Left renal pelvis (tissue), 4 donors: ENCODE measurements around the gene IGF2BP2. TPM values are rescaled to one million over a fixed set of nuclear protein-coding genes. Genes with fewer than 3 reads are reported as not detected.
"Not testable (repeated sequence)": the region's sequence is repeated elsewhere in the genome, so short reads cannot be mapped to it uniquely, and the experiment has no call there.

Source experiments
- DNase-seq, 4 donors: peaks; one replicate each; pipeline ENCODE4 v3.0.0-alpha.2; 2013; ENCODE audit warnings: low read depth in 4 of 4, low spot score in 3 of 4
- polyA plus RNA-seq, 4 donors: library from polyadenylated mRNA; unstranded; fragments of 120-200 nt; gene quantifications; one replicate each; pipeline ENCODE4 v1.2.1, GENCODE V29; 2013; ENCODE audit not compliant: insufficient read length in 4 of 4

Gene IGF2BP2
- polyA plus RNA-seq, 4 donors: 76.0 to 111 (median 95.6) TPM

DNA sequence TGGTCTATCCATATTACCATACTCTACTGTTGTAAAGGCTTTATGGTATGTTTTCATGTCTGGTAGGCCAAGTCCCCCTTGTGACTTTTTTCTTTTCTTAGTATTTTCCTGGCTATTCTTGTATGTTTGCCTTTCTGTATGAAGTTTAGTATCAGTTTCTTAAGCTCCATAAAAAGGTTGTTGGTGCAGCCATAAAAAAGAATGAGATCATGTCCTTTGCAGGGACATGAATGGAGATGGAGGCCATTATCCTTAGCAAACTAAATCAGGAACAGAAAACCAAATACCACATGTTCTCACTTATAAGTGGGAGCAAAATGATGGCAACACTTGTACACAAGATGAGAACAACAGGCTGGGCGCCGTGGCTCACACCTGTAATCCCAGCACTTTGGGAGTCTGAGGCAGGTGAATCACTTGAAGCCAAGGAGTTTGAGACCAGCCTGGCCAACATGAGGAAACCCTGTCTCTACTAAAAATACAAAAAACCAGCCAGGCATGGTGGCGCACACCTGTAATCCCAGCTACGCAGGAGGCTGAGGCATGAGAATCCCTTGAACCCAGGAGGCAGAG is 13.7 kb upstream of the IGF2BP2 start:
- not testable (repeated sequence) for DNase-seq

DNA sequence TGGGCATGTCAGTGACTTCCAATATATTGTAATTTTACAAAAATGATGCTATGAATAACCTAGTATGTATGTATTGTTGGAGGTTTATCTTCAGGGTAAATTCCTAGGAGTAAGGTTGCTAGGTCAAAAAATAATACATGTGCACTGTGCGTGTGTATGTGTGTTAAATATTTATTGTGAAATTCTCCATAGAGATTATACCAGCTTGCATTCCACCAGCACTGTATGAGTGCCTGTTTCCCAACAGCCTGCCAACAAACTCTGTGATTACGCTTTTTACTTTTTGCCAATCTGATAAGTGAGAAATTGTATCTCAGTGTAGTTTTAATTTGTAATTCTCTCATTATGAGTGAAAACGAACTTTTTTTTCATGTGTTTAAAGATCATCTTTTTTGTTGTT is 12.6 kb upstream of the IGF2BP2 start:
- DNase-seq: no peak

DNA sequence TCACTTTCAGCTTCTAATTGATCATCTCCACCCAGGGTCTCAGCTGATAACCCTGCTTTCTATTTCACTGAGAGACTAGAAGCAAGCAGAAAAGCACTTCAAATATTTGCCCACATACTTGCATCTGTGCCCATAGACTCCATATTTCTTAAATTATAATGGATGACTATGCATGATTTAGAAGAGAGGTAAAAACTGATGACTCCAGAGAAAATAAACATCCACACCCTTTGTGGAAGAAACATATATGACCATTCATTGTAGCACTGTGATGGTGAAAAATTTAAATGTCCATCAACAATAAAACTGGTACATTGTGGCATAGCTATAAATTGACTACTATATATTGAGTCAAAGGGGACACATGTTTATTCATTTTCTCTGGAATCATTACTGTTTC is 7.1 kb upstream of the IGF2BP2 start:
- no peak for DNase-seq

DNA sequence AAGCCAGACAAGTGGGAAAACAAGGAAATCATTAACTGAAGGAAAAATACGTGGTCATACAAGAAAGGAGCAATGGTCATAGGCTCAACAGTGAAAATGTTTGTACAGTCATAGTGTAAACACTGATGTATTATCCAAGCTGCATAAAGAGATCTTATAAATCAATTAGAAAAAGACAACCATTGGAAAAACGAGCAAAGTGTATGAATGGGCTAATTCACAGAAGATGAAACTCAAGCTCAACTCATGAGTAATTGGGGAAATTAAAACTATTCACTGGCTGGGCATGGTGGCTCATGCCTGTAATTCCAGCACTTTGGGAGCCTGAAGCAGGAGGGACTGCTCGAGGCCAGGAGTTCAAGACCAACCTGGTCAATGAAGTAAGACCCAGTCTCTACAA is 6.4 kb upstream of the IGF2BP2 start:
- no peak for DNase-seq

DNA sequence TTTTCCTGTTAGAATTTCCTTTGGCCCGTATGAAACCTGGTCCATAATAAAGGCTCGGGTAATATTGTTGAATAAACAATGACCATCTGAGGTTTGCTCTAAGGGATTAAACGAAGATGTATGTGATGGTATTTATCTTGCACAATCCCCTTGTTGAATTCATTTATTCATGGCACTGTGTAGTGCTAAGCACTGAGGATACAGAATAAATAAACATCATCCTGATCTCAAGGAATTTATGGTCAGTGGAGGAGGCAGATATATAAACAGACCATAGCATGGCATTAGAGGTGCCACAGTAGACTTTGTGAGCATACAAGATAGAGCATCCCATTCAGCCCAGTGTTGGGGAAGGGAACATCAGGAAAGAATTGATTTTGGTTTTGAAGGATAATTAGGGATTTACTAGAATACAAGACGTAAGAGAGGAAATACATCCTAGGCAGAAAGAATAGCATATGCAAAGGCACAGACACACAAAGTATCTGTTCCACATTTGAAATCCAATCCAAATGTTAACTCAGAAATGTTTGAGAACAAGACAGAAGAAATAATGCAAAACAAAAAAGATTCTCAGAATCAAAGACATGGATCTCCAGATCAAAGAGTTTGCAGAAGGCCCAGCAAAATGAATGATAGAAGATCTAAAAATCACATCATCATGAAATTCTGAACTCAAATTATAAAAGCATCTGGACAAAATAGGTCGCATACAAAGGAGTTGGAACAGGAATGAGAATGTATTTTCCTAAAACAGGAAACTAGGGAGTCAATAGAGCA is 5.4 kb upstream of the IGF2BP2 start:
- no peak for DNase-seq

DNA sequence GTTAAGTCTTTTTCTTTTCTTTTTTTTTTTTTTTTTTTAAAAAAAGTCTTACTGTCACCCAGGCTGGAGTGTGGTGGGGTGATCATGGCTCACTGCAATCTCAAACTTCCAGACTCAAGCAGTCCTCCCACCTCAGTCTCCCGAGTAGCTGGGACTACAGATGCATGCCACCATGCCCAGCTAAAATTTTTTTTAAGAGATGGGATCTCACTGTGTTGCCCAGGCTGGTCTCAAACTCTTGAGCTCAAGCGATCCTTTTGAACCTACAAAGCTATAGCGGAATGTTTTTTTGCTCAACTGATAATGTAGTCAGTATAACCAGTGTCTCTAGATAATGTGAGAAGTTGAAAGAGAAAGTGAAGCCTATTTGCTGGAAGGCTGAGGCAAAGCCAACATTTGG is 3.9 kb upstream of the IGF2BP2 start:
- DNase-seq: no peak

DNA sequence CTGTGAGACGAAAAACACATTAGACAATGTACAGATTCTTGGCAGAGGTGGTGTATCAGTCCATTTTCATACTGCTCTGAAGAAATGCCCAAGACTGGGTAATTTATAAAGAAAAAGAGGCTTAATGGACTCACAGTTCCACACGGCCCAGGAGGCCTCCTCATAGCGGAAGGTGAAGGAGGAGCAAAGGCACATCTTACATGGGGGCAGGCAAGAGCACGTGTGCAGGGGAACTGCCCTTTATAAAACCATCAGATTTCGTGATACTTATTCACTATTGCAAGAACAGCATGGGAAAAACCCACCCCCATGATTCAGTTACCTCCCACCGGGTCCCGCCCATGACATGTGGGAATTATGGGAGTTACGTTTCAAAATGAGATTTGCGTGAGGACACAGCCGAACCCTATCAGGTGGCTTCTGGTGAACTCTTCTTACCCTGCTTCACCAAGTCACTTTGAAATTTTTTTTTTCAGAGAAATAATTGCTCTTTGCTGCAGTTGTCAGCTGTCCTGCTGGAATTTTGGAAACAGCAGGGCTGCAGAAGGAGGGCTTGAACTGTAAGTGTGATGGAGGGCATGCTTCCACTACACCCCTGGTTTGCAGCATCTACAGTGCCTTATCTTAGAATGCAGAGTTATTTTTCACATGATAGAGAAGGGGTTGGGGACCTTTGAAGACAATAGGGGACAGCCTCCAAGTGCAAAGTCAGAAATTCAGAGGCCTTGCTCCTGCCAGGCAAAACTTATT is 2.9 kb upstream of the IGF2BP2 start:
- no peak for DNase-seq

DNA sequence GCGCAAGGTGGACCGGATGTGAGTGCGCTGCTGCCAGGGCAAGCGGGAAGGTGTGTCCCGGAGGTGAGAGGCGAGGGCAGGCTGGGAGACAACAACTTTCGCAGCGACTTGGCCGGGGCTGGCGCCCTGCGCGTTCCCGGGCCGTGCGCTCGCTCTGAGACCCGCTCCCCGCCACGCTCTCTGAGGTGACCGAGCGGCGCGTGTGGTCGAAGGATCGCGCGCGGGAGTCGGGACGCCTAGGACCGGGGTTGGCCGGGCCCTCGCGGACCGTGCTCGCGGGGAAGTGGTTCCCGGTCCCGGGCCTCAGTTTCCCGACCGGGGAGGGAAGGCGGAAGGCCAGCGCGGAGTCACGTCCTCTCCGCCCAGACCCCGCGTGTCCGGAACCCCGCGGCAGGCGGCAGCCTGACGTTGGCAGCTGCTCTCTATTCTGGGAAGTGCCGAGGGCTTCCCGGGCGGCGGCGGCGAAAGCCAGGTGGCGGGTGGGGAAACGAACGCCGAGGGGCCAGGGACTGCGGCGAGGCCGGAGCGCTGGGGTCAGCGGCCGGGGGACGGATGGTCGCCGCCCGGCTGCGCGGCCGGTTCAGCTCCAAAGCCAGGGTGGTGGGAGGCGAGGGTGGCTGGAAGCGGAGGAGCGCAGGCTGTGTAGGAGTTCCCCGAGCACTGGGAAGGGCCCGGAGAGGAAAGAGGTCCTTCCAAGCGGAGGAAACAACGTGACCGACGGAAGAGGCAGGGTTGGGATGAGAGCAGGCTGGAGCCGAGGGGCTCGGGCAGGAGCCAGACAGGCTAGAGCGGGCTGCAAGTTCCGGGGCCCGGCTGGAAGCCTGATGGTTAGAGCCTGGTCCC is 1.0 kb upstream of the IGF2BP2 start:
- DNase-seq: peak in 3 of 4 donors; percentile 42 to 46 (median 45)

DNA sequence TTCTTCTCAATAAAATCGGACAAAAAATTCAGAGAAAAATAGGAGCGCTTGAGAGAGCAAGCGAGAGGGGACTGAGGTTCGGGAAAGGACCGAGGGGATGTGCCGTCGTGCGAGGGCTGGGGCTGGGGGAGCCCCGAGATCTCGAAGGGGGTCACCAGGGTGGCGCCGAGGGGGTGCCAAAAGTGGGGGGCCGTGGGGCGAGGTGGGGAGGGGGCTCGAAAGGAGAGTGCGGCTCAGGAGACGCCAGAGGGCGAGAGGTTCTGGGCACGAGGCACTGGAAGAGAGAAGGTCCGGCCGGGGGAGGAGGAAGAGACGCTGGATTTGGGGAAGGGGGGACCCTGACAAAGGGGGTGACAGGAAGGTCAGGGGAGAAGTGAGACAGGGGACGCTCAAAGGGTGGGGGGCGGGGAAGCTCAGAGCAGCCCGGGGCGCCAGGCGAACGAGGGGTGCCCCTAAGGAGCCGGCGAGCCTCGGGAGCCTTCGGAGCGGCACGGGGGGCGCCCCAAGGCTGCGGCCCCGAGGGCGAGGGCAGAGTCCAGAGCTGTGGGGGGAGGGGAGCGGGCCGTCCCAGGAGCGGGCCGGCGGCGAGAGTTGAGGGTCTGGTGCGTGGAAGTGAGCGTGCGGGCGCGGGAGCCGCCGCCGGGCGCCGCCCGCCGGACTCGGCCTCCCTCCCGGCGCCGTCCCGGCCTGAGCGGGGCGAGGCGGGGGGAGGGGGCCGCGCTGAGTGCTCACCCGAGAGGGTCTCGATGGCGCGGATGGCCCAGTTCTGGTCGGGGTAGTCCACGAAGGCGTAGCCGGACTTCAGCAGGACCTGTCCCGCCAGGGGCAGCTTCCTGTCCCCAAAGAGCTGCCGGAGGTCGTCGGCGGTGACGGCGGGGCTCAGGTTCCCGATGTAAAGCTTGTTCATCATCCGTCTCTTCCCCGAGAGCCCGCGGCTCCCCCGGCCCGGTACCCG is 514 bp downstream of the IGF2BP2 start:
- peak in 1 of 4 donors; percentile 27 for DNase-seq

DNA sequence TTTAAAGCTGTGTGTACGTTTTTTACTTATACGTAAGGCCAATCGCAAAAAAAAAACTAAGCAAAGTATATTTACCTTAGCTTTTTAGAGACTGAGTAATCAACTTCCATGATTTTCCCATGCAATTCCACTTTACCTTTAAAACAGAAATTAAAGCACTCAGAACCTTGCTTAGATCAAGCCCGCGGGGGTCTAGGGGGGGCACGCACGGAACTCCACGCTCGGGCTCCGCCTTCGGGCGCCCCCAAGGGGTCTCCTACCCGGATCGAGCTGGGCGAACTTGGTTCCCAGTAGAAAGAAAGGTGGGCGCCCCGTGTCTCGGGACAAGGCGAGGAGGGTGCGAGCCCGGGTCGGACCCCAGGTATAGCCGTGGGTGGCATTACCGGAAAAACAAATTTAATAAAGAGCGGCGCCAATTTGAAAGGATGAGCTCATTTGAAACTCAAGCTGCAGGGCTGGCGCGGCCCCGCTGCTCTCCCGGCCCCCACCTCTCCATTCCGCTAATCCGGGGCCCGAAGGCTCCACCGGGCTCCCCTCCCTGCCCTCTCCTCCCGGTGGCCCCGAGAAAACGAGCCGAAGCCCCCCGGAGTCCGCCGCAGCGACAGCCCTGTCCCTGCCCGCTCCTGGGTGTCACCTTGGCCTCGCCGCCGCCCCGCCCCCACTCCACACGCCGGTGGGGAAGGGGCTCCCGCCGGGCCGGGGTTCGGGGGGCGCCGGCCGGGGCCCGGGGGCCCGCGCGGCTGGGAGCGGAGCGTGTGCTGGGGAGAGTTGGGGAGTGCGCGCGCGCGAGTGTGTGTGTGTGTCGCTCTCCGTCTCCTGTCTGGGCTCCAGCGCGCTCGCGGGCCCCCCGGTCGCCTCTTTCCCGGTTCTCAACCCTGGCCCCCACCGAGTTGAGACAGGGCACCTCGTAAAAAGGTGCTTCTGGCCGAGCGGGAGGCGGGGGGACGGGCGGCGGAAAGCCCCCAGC is 1.5 kb downstream of the IGF2BP2 start:
- peak in 3 of 4 donors; percentile 22 to 48 (median 41) for DNase-seq

DNA sequence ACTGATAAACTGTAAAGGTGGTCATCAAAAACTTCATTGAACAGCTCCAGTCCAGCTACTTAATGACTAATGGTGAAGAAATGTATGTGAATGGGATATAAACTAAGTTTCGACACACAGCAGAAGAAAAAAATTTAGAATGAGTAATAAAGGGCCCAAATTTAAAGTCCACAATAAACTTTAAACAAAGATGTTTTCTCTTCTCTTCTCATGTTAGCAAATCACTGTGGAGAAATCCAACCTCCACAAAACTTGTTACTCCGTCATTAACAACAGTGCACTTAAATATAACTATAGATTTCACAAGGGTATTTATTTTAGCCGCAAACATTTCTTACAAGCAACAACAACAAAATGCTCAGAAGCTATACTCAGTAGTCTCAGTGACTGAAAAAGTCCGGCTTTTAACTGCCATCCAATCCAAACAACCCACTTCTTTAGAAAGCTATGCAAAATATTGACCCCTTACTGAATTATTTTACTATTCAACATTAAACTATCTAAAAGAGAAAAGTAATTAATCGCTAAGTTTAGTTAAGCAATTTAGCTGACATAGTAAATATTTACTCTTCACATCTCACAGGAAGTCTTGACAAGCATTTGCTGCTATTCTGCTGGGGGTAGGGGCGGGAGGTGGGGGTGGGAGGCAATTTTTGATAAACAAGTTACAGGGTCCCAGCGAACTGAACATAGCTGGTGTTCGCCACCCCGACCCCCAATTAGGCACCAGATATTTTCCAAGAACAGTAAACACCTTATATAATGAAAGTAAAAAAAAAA is 2.4 kb downstream of the IGF2BP2 start:
- no peak for DNase-seq

DNA sequence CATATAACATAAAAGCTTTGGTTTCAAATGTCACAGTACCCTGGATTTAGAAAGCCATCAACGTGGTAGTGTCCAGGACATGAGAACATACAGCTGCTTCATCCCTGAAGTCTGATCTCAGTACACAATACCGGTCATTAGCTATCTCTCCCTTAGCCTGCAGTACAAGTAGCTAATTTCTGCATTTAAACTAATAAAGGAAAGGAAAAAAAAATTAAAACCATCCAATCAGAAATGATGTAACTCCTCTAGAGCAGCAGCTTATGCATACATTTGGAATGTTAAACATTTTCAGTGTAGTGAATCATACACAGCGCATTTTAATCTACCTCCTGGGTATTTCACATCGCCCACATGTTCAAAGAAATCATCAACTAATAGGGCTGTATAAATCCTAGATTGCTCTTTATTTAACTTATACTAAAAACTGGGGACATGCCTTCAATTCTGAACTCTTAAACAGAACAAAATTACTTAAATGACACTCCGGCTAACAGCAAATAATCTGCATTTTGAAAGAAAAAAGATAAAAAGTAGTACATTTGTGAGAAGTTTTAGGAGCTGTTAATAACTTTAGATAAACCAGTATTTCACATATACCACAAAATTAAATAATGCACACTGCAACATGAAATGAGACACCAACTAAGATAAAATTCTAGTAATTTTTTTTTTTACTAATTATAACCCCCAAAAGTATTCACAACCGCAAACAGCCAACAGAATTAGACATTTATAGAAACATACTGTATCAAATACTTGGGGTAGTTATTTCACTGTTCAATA is 3.7 kb downstream of the IGF2BP2 start:
- peak in 1 of 4 donors; percentile 18 for DNase-seq

DNA sequence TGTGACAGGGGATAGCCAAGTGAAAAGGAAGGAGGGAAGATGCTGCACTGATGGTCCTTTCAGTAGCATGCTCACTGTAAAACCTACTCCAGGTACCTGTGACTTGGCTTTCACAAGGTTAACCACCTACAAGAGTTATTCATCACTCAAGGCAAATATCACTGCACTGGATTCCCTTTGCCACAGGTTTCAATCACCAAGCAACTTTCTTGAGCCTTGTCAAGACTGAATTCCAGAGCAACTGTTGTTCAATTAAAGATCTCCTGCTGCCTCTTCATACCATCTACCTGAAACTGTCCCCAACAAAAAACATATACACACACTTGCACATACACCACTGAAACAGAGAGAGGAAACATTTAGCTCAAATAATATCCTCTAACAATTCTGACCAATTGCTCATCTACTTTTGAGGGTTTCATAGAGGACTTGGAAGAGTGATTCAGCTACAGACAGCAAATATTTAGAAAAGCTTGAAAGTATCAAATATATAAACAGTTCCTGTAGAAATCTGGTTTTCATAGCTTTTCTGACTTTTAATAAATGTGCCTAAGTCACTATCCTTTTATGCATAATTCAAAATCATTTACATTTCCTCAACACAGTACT is 6.5 kb downstream of the IGF2BP2 start:
- no peak for DNase-seq

DNA sequence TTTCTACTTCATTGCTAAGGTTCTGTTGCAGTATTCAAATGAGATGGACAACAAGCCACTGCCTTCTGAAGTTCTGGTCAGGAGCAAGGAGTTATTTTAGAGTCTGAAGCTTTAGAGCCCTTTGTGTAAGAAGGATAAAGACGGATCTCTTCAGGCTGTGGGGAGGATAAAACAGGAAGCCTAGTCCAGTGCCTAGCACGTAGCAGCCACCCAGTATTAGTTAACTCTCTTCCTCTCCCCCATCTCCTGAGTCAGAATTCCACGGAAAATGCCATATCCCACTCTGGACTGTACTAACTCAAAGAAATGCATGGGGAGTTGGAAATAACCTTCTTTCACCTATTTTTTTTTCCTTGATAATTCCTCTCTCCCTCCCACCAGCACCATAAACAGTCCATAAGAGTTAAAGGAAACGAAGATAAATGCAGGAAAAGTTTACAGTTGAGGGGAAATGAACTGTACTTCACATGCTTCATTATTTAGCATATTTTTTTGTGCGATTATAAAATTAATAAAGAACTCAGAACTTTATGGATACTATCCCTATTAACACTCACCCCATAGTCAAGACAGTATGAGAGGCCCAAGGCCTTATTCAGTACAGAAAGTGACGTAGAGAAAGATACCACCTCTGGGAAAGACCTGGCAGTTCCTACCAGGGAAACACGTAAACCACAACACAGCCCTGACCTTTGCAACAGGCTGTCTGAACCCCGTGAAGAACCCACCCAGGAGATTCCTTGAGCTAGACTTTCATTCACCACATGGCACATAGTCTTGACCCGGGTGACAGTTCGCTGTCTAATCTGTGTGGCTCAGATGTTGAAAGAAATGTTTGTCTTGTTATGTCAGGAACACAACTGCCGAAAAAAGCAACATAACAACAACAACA is 9.2 kb downstream of the IGF2BP2 start:
- no peak for DNase-seq

DNA sequence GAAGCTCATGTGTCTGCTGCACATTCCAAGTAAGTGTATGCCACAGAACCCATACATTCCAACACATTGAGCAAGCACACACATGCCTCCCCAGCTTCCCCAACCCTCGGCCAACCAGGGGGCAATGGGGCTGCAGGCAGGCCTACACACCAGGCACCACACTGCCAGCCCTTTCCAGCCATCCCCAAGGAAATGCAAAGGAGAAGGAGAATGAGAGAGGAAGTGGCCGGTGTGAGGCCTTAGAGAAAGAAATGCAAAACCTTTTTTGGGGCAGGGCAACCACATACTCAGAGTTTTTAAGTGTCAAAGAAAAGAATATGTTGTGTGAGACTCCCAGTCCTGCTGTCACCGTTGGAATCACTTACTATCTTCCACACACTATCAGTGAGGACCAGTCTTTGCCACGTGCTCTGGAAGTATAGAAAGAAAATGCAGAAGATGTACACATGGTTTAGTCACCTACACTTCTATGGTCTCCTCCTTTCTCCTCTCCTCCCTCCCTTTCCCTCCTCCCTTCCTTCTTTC is 11.1 kb downstream of the IGF2BP2 start:
- DNase-seq: no peak
